SU-DHL-6 (cell line): ENCODE measurements around the gene UNC45A.
"Not testable (repeated sequence)": the region's sequence is repeated elsewhere in the genome, so short reads cannot be mapped to it uniquely, and the experiment has no call there.

Source experiments
- EZH2phosphoT487 ChIP-seq: fragments of 200-600 bp; sonication (generic), shearing (Covaris generic); conservative IDR thresholded peaks from 2 replicates; pipeline ENCODE4 v1.6.1; 2018; ENCODE audit warnings: mild to moderate bottlenecking, antibody characterized with exemption, low read length, moderate library complexity, mixed read lengths
- TF ChIP-seq, protein P1 (sequence below): fragments of 200-600 bp; sonication (generic); IDR thresholded peaks from one replicate; pipeline ENCODE4 v1.5.1; 2017; ENCODE audit warnings: antibody characterized with exemption, mild to moderate bottlenecking, low read length, moderate library complexity; ENCODE audit not compliant: insufficient read depth, poor library complexity, severe bottlenecking

DNA sequence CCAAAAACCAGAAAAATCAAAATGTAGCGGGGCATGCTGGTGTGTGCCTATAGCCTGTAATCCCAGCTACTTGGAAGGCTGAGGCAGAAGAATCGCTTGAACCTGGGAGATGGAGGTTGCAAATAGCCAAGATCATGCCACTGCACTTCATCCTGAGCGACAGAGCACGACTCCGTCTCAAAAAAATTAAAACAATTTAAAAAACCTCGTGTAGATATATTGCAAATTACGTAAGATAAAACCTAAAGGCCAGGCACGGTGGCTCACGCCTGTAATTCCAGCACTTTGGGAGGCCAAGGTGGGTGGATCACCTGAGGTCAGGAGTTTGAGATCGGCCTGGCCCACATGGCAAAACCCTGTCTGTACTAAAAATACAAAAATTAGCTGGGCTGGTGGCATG is 8.3 kb upstream of the UNC45A start:
- TF ChIP-seq, protein P1, sequence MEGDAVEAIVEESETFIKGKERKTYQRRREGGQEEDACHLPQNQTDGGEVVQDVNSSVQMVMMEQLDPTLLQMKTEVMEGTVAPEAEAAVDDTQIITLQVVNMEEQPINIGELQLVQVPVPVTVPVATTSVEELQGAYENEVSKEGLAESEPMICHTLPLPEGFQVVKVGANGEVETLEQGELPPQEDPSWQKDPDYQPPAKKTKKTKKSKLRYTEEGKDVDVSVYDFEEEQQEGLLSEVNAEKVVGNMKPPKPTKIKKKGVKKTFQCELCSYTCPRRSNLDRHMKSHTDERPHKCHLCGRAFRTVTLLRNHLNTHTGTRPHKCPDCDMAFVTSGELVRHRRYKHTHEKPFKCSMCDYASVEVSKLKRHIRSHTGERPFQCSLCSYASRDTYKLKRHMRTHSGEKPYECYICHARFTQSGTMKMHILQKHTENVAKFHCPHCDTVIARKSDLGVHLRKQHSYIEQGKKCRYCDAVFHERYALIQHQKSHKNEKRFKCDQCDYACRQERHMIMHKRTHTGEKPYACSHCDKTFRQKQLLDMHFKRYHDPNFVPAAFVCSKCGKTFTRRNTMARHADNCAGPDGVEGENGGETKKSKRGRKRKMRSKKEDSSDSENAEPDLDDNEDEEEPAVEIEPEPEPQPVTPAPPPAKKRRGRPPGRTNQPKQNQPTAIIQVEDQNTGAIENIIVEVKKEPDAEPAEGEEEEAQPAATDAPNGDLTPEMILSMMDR: not testable (repeated sequence)
- TF ChIP-seq EZH2phosphoT487: not testable (repeated sequence)
